ENCODE data around the gene SOCS1.

DNA sequence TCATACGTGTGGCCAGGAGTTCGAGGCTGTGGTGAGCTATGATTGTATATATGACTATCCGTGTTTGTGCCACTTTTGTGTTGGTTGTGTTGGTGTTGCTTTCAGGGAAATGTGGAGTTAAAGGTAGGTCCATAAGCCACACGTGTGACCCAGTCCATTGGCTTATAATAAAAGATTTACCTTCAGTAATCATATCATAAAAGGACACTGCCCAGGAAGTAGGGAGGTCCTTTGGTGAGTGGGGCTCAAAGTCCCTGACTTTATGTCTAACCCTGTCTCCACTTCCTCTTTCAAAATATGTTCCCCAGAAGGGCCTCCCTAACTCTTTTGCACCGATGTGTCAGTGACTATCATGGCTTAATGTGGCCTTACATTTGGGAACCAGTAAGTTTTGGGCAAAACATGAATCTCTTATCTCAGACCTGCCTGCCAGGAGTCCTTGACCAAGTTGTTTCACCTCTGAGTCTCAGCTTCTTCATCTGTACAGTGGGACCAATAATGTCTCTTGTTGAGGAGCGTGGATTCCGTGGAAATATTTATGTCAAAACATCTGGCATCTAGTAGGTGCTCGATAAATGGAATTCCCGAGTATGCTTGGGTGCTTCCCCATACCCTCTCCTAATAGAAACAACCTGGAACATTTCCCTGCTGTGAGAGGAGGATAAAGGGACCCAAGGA is 8.3 kb upstream of the SOCS1 start:
- TF ChIP-seq GABPB2 (CRISPR knock-in tag; conservative IDR thresholded peaks at IDR 0.05), result no peak
- no peak for TF ChIP-seq KDM4B (IDR thresholded peaks at IDR 0.05; ENCODE audit: borderline replicate concordance in 2 of 2, low read depth in 1 of 2)
- no peak for TF ChIP-seq HSF4 (CRISPR knock-in tag; IDR thresholded peaks at IDR 0.05; ENCODE audit: borderline replicate concordance)
- no peak for TF ChIP-seq PCBP1 (IDR thresholded peaks at IDR 0.05; ENCODE audit: low read depth, low read length, poor library complexity, severe bottlenecking)
- TF ChIP-seq NFATC3 (IDR thresholded peaks at IDR 0.05), result no peak

Measured in K562 (cell line).